Measurements from ENCODE around the gene DLST.

DLST gene

DNA sequence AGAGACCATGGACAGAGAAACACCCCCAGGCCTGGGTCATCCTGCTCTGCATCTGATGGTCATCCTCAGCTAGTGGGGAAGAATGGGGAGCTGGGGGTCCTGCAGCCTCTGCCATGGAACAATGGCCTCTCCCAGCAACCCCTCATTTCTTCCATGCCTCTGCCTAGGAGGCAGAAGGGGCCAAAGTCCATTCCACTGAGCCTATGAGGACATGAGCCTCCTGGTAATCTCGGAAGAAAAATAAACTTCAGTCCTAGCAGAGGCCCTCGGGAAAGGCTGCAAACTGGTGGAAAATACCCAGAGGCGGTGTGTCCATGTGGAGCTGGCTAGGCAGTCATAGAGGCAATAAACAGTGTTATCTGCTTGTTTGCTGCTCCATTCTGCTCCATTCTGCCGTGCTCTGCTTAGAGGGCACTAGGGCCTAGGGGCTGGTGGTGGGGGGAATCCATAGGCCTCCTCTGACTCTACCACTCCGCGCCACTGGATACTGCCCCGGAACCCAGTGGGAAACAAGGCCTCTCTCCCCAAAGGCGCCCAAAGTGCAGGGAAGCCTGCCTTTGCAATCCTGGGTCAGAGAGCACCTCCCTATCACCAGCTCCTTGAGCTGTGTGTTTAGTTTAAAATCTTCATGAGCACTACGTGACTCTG lies 69.2 kb downstream of the DLST start:
- Histone ChIP-seq H2AFZ (no peak overlapping the region), H3K27ac (no peak overlapping the region), H3K9me3 (ENCODE audit: control insufficient read depth, low read length) (no peaks in the 10 kb centered on the region), H3K27me3 (ENCODE audit: control insufficient read depth, insufficient read depth, low read length) (no peaks in the 10 kb centered on the region), H3K79me2 (no peaks in the 10 kb centered on the region), H3K4me3 (ENCODE audit: low read depth, low read length) (no peak overlapping the region), H3K9ac (no peak overlapping the region), H3K36me3 (ENCODE audit: control insufficient read depth, insufficient read depth, low read length) (no peaks in the 10 kb centered on the region), H3K4me2 (ENCODE audit: low read length) (no peak overlapping the region), H3K4me1 (peaks cover 15% of the 10 kb centered on the region)
- TF ChIP-seq CTCF (IDR thresholded peaks at IDR 0.05) = no peak

- Histone ChIP-seq H3K9me3 (ENCODE audit: control insufficient read depth, low read length) (no peaks in the 10 kb centered on the region), H2AFZ (no peak overlapping the region), H3K9ac (no peak overlapping the region), H3K4me3 (ENCODE audit: low read depth, low read length) (no peak overlapping the region), H3K36me3 (ENCODE audit: control insufficient read depth, insufficient read depth, low read length) (no peaks in the 10 kb centered on the region), H3K27me3 (ENCODE audit: control insufficient read depth, insufficient read depth, low read length) (no peaks in the 10 kb centered on the region), H3K4me2 (ENCODE audit: low read length) (no peak overlapping the region), H3K27ac (no peak overlapping the region), H3K79me2 (no peaks in the 10 kb centered on the region), H3K4me1 (peaks cover 15% of the 10 kb centered on the region)
- no peak for TF ChIP-seq CTCF (IDR thresholded peaks at IDR 0.05)
Observed at GRCh38 chr14:74951443-74952179, 69.9 kb downstream of the DLST start.

DNA sequence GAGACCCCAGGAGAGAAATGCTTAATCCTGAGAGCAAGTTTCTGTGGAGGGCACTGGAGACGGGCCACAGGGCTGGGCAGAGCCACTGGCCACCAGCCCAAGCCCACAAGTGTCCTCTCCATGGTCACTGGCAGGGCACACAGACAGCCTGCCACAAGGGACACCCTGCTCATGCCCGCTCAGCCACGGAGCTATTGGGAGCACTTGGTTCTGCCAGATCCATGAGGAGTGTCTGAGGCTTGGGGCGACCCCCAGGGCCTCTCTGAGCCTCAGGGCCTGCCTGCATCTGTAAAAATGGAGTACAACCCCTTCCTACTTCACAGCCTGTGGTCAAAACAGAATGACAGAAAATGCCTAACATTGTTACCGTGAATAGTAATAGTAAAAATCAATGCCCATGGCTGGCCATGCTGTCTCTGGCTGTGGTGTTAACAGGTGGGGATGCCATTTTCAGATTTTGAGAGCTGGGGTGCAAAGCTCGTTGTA lies 70.5 kb downstream of the DLST start:
- H3K36me3 ChIP-seq (ENCODE audit: control insufficient read depth, insufficient read depth, low read length) = no peaks in the 10 kb centered on the region
- H3K9me3 ChIP-seq (ENCODE audit: control insufficient read depth, low read length) = no peaks in the 10 kb centered on the region
- H3K79me2 ChIP-seq = no peaks in the 10 kb centered on the region
- H3K4me3 ChIP-seq (ENCODE audit: low read depth, low read length) = no peak overlapping the region
- no peak overlapping the region for H3K9ac ChIP-seq
- H3K27me3 ChIP-seq (ENCODE audit: control insufficient read depth, insufficient read depth, low read length) = no peaks in the 10 kb centered on the region
- TF ChIP-seq CTCF (IDR thresholded peaks at IDR 0.05) = no peak
- H3K4me2 ChIP-seq (ENCODE audit: low read length) = no peak overlapping the region
- no peak overlapping the region for H2AFZ ChIP-seq
- H3K27ac ChIP-seq = no peak overlapping the region
- H3K4me1 ChIP-seq = peaks cover 15% of the 10 kb centered on the region

DNA sequence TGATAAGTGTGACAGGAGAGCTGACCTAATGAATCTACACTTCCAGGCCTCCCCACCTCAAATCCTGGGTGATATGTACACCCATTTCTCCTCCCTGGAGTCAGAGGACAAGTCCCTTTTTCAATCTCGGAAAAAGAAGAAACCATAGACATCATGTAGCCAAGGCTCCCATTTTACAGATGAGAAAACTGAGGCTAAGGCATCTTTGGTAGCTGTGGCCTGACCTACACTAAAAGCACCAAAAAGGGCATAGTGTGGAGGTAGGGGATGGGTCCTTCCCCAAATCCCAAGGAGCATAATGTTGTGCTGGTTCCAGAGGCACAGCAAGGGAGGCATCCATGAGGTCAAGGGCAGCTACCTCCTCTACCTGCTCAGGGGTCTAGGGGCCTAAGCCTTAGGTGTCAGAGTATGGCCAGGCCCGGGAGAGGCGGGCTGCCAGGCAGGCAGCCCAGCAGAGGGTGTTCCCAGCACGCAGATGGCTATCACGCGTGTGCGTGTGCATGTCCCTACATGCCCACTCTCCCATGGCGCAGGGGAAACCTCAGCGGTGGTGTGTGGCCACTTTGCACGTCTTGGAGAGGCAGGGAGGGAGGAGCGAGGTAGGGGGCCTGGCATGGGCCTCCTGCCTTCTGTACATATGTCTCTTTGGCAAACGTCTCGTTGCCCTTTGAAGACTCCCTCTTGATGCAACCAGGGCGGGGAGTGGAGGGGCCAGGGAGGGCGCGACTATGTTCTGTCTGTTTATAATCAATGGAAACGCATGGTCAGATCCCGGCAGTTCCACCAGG lies 71.2 kb downstream of the DLST start:
- H3K27ac ChIP-seq = no peak overlapping the region
- no peaks in the 10 kb centered on the region for H3K9me3 ChIP-seq (ENCODE audit: control insufficient read depth, low read length)
- no peak overlapping the region for H2AFZ ChIP-seq
- no peak for TF ChIP-seq CTCF (IDR thresholded peaks at IDR 0.05)
- H3K4me1 ChIP-seq = peaks cover 15% of the 10 kb centered on the region
- H3K79me2 ChIP-seq = no peaks in the 10 kb centered on the region
- no peak overlapping the region for H3K4me3 ChIP-seq (ENCODE audit: low read depth, low read length)
- no peaks in the 10 kb centered on the region for H3K27me3 ChIP-seq (ENCODE audit: control insufficient read depth, insufficient read depth, low read length)
- H3K36me3 ChIP-seq (ENCODE audit: control insufficient read depth, insufficient read depth, low read length) = no peaks in the 10 kb centered on the region
- no peak overlapping the region for H3K4me2 ChIP-seq (ENCODE audit: low read length)
- H3K9ac ChIP-seq = no peak overlapping the region

All from parathyroid adenoma (tissue), 2 donors.